Heart right ventricle (tissue), 16 donors: ENCODE data around the gene RS1. TPM values are rescaled to one million over a fixed set of nuclear protein-coding genes. Genes with fewer than 3 reads are reported as not detected.

Experiments
- ATAC-seq, 8 donors: fragments of 200-7000 bp; cut with Tn5 transposase; one replicate each; pipeline ENCODE4 v1.9.1; 2020; ENCODE audit warnings: mild to moderate bottlenecking in 8 of 8, moderate library complexity in 8 of 8, moderate number of reproducible peaks in 1 of 8
- DNase-seq, 2 donors: peaks; one replicate each; pipeline ENCODE4 v3.0.0-alpha.2; 2020
- H3K27ac ChIP-seq, 10 donors: fragments of 200-600 bp; sonication (generic) in 2 of 10; one replicate each; pipeline versions ENCODE4 v1.5.0 to v1.8.0; 2020 to 2022; ENCODE audit warnings: mild to moderate bottlenecking in 3 of 10
- H3K27me3 ChIP-seq, 7 donors: fragments of 200-600 bp; one replicate each; pipeline ENCODE4 v1.8.0; 2021 to 2022; ENCODE audit warnings: mild to moderate bottlenecking in 2 of 7
- H3K36me3 ChIP-seq, 9 donors: fragments of 200-600 bp; sonication (generic) in 1 of 9; one replicate each; pipeline versions ENCODE4 v1.5.0 to v1.8.0; 2020 to 2022; ENCODE audit warnings: mild to moderate bottlenecking in 2 of 9
- H3K4me1 ChIP-seq, 9 donors: fragments of 200-600 bp; sonication (generic) in 1 of 9; one replicate each; pipeline versions ENCODE4 v1.5.0 to v1.8.0; 2020 to 2022; ENCODE audit warnings: mild to moderate bottlenecking in 4 of 9
- H3K4me3 ChIP-seq, 10 donors: fragments of 200-600 bp; sonication (generic) in 2 of 10; one replicate each; pipeline versions ENCODE4 v1.5.0 to v1.8.0; 2020 to 2022; ENCODE audit warnings: mild to moderate bottlenecking in 7 of 10, moderate library complexity in 2 of 10
- H3K9me3 ChIP-seq, 11 donors: fragments of 200-600 bp in 10 of 11; sonication (generic) in 2 of 11; one replicate each; pipeline versions ENCODE4 v1.5.0 to v1.8.0; 2013 to 2022; ENCODE audit warnings: mild to moderate bottlenecking in 2 of 11, control low read depth in 1 of 11, moderate library complexity in 1 of 11
- WGBS, 2 donors: extraction: QIAGEN DNeasy Blood & Tissue Kit; methylation state at CpG; one replicate each; pipeline ENCODE4 v1.1.7; 2013; ENCODE audit warnings: inconsistent platforms in 1 of 2; 5-methylcytosine and 5-hydroxymethylcytosine counted together
- intact Hi-C, 10 donors: fragments of 100-400 bp; cut with DNase I; formaldehyde crosslinking; loops; one replicate each; pipeline versions ENCODE4 v1.11.1 to v1.14.2; 2022
- polyA plus RNA-seq, 2 donors: library from polyadenylated mRNA; stranded (reverse); fragments of 200-250 nt; gene quantifications; one replicate each; pipeline ENCODE4 v1.2.3, GENCODE V29; 2013
- total RNA-seq, 10 donors: library from RNA; stranded (reverse); fragmentation: NEBNext Ultra II Directional in 3 of 10; extraction: Animal tissue kit (Norgen Biotek cat#: 25700) in 3 of 10; gene quantifications; one replicate each; pipeline versions ENCODE4 v1.2.1 to v1.2.4, GENCODE V29; 2021 to 2023
- TF ChIP-seq, protein P1 (sequence below), 9 donors: fragments of 200-600 bp; sonication (generic) in 2 of 9; IDR thresholded peaks; one replicate each; pipeline versions ENCODE4 v1.5.0 to v1.8.0; 2021 to 2022; ENCODE audit warnings: antibody characterized with exemption in 9 of 9, mild to moderate bottlenecking in 5 of 9, moderate library complexity in 1 of 9
- donor health status: Arrhythmogenic right ventricular cardiomyopathy.
- donor health status: ischemic (EF 13 %, LVEDD 7.1; RV severe dilation, severe dysfunction).
- donor health status: healthy with polysubstance abuse.
- donor health status: DM: no; HTN: yes; CAD: no.
- donor health status: DM: no; HTN: no; CAD: no.
- donor health status: ischemic (EF 25% LVEDD 6.9; RV normal size, moderate dysfunction).
- donor health status: ischemic (EF 25% LVEDD 5.7; RV mildly dilated, moderate dysfunction).
- donor health status: healthy.
- donor health status: DM: yes; HTN: yes; CAD: no.
- donor health status: Ischemic cardiomyopathy.
- donor health status: ischemic (EF 35%, LVEDD 5.7; RV mildly dilated, moderate dysfunction).
- donor health status: nonischemic (EF 11% LVEDD 7.7; RV severe dilation, severe dysfunction).
- donor health status: DM: yes; HTN: yes; CAD: no.
- donor health status: PGD.
- donor health status: ischemic (EF 29% LVEDD 5.4; RV normal size, mild dysfunction).
- donor health status: nonischemic (EF 23%, LVEDD 6.1; RV moderate dilation, normal function).

Gene RS1
- total and polyA plus RNA-seq, 12 donors: not detected

- TF ChIP-seq, protein P1, sequence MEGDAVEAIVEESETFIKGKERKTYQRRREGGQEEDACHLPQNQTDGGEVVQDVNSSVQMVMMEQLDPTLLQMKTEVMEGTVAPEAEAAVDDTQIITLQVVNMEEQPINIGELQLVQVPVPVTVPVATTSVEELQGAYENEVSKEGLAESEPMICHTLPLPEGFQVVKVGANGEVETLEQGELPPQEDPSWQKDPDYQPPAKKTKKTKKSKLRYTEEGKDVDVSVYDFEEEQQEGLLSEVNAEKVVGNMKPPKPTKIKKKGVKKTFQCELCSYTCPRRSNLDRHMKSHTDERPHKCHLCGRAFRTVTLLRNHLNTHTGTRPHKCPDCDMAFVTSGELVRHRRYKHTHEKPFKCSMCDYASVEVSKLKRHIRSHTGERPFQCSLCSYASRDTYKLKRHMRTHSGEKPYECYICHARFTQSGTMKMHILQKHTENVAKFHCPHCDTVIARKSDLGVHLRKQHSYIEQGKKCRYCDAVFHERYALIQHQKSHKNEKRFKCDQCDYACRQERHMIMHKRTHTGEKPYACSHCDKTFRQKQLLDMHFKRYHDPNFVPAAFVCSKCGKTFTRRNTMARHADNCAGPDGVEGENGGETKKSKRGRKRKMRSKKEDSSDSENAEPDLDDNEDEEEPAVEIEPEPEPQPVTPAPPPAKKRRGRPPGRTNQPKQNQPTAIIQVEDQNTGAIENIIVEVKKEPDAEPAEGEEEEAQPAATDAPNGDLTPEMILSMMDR (IDR thresholded peaks at IDR 0.05): no peak
- ATAC-seq (no peak), DNase-seq (no peak)
- 90 to 94% methylated on average over 7 of the region's 7 CpGs for WGBS, 2 donors
- Histone ChIP-seq H3K4me1 (no peaks in the 10 kb centered on the region), H3K27me3 (no peaks in the 10 kb centered on the region), H3K27ac (no peak overlapping the region), H3K9me3 (no peaks in the 10 kb centered on the region), H3K4me3 (no peak overlapping the region), H3K36me3 (no peaks in the 10 kb centered on the region)
- intact Hi-C loops: loop anchor here in 1 of 10 donors (5.0 kb wide), 1 partner anchor 139 kb away; no protein-coding TSS in a partner anchor
Observed at GRCh38 chrX:18687856-18688495, 16.1 kb upstream of the RS1 start.

- H3K4me3 ChIP-seq: no peak overlapping the region
- no peaks in the 10 kb centered on the region for H3K9me3 ChIP-seq
- no peak for DNase-seq
- H3K4me1 ChIP-seq: no peaks in the 10 kb centered on the region
- H3K27ac ChIP-seq: no peak overlapping the region
- 74 to 81% methylated on average over 9 of the region's 9 CpGs for WGBS, 2 donors
- H3K36me3 ChIP-seq: no peaks in the 10 kb centered on the region
- intact Hi-C loops: no loop called here
- H3K27me3 ChIP-seq: no peaks in the 10 kb centered on the region
- TF ChIP-seq, protein P1 (IDR thresholded peaks at IDR 0.05): no peak
- no peak for ATAC-seq
Observed at GRCh38 chrX:18682979-18683387, 11.1 kb upstream of the RS1 start.

- ATAC-seq: no peak
- H3K9me3 ChIP-seq: no peaks in the 10 kb centered on the region
- TF ChIP-seq, protein P1 (IDR thresholded peaks at IDR 0.05): no peak
- no peak for DNase-seq
- WGBS, 2 donors: 90 to 91% methylated on average over 6 of the region's 6 CpGs
- no peaks in the 10 kb centered on the region for H3K27me3 ChIP-seq
- intact Hi-C loops: no loop called here
- H3K36me3 ChIP-seq: no peaks in the 10 kb centered on the region
- no peaks in the 10 kb centered on the region for H3K4me1 ChIP-seq
- no peak overlapping the region for H3K4me3 ChIP-seq
- H3K27ac ChIP-seq: no peak overlapping the region
Observed at GRCh38 chrX:18681996-18682395, 10.1 kb upstream of the RS1 start.

DNA sequence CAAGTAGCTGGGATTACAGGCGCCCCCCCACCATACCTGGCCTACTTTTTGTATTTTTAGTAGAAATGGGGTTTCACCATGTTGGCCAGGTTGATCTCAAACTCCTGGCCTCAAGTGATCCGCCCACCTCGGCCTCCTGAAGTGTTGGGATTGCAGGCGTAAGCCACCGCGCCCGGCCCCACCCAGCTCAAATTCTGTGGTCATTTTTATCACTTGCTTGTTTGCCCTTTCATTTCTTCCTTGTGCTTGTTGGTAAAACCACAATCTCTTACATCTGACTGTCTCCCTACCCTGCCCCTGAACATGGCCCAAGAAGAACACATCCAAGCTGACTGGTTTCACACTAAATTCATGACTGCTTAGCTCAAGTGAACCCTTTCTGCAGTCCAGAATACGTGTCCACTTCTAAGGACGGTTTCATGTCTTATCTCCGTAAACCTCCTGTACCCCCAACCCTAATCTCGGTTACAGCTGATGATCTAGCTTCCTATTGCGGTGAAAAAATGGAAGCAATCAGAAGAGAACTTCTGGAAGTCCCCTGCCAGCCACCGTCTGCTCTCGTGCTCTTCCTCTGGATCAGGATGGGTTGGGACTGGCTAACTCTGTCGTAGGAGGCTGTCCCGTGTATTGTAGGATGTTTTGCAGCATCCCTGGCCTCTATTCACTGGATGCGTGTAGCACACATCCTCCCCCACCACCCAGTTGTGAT lies 5.4 kb upstream of the RS1 start:
- 84 to 86% methylated on average over 17 of the region's 17 CpGs for WGBS, 2 donors
- ATAC-seq: no peak
- DNase-seq: no peak
- Histone ChIP-seq H3K27me3 (peaks cover 0 to 11% (median 0%) of the 10 kb centered on the region in 7 donors), H3K4me1 (peaks cover 0 to 7% (median 0%) of the 10 kb centered on the region in 9 donors), H3K4me3 (no peak overlapping the region), H3K9me3 (no peaks in the 10 kb centered on the region), H3K27ac (no peak overlapping the region), H3K36me3 (no peaks in the 10 kb centered on the region)
- intact Hi-C loops: loop anchor here in 3 of 10 donors (10.0 kb wide), 2 partner anchors 207 to 253 kb away; partner anchors contain the start of gene CDKL5 (in 2 of the 3)
- TF ChIP-seq, protein P1 (IDR thresholded peaks at IDR 0.05): no peak
